ENCODE data around the gene AMDHD2. TPM values are rescaled to one million over a fixed set of nuclear protein-coding genes. Genes with fewer than 3 reads are reported as not detected.

Gene AMDHD2
- total and polyA plus RNA-seq, 2 of the 13 experiments (the other 11 are each of a cell fraction or from before 2014, with no cell fraction given), result 33.5 to 39.1 TPM

DNA sequence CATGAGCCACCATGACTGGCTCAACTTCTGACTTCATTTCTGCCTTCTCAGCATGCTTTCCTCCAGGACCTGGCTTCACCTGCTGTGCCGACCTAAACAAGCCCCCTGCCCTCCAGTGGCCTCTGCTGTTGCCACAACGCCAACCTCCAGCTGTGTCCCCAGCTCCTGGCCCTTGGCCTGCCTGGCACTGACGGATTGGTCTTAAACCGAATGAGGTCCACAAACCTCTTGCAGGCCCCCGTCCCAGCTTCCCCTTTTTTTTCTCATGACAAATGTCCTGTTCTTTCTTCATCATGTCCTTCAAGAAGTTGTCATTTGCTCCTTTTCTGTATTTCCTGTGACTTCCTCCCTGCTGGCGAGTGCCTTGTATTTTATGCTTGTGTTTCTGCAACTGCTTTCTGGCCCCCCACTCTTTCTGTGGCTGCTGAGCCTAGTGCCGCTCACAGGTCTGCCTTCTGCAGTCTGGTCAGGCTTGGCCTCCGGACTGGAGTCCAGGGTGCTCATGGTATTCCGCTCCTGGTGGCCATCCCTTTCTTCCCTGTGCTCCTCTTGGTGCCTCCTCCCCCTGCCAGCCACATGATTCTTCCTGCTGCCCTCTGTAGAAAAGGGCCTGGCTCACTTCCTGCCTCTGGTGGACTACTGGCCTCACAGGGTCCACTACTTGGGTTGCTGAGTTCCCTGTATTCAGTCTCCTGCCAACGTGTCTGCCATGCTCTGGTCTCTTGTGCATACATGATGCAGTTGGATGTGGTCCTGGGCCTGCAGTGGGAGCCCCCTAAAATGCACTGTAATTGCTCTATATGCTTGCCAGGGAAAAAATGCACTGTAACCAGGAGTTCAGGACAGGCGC lies 3.6 kb upstream of the AMDHD2 start (continued):
- TF ChIP-seq, protein P1, sequence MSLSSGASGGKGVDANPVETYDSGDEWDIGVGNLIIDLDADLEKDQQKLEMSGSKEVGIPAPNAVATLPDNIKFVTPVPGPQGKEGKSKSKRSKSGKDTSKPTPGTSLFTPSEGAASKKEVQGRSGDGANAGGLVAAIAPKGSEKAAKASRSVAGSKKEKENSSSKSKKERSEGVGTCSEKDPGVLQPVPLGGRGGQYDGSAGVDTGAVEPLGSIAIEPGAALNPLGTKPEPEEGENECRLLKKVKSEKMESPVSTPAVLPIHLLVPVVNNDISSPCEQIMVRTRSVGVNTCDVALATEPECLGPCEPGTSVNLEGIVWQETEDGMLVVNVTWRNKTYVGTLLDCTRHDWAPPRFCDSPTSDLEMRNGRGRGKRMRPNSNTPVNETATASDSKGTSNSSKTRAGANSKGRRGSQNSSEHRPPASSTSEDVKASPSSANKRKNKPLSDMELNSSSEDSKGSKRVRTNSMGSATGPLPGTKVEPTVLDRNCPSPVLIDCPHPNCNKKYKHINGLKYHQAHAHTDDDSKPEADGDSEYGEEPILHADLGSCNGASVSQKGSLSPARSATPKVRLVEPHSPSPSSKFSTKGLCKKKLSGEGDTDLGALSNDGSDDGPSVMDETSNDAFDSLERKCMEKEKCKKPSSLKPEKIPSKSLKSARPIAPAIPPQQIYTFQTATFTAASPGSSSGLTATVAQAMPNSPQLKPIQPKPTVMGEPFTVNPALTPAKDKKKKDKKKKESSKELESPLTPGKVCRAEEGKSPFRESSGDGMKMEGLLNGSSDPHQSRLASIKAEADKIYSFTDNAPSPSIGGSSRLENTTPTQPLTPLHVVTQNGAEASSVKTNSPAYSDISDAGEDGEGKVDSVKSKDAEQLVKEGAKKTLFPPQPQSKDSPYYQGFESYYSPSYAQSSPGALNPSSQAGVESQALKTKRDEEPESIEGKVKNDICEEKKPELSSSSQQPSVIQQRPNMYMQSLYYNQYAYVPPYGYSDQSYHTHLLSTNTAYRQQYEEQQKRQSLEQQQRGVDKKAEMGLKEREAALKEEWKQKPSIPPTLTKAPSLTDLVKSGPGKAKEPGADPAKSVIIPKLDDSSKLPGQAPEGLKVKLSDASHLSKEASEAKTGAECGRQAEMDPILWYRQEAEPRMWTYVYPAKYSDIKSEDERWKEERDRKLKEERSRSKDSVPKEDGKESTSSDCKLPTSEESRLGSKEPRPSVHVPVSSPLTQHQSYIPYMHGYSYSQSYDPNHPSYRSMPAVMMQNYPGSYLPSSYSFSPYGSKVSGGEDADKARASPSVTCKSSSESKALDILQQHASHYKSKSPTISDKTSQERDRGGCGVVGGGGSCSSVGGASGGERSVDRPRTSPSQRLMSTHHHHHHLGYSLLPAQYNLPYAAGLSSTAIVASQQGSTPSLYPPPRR (CRISPR knock-in tag; IDR thresholded peaks at IDR 0.05; ENCODE audit: borderline replicate concordance), result no peak
- TF ChIP-seq ZNF589 (CRISPR knock-in tag; conservative IDR thresholded peaks at IDR 0.05), result no peak
- TF ChIP-seq, protein P2, sequence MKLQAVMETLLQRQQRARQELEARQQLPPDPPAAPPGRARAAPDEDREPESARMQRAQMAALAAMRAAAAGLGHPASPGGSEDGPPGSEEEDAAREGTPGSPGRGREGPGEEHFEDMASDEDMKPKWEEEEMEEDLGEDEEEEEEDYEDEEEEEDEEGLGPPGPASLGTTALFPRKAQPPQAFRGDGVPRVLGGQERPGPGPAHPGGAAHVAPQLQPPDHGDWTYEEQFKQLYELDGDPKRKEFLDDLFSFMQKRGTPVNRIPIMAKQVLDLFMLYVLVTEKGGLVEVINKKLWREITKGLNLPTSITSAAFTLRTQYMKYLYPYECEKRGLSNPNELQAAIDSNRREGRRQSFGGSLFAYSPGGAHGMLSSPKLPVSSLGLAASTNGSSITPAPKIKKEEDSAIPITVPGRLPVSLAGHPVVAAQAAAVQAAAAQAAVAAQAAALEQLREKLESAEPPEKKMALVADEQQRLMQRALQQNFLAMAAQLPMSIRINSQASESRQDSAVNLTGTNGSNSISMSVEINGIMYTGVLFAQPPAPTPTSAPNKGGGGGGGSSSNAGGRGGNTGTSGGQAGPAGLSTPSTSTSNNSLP (IDR thresholded peaks at IDR 0.05; ENCODE audit: low read depth, low read length), result no peak
- TF ChIP-seq ZBTB21 (CRISPR knock-in tag; IDR thresholded peaks at IDR 0.05), result no peak
- TF ChIP-seq, protein P3, sequence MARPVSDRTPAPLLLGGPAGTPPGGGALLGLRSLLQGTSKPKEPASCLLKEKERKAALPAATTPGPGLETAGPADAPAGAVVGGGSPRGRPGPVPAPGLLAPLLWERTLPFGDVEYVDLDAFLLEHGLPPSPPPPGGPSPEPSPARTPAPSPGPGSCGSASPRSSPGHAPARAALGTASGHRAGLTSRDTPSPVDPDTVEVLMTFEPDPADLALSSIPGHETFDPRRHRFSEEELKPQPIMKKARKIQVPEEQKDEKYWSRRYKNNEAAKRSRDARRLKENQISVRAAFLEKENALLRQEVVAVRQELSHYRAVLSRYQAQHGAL (CRISPR knock-in tag; IDR thresholded peaks at IDR 0.05; ENCODE audit: not compliant biosample characterization), result no peak
- no peak for TF ChIP-seq ETV6 (CRISPR knock-in tag; conservative IDR thresholded peaks at IDR 0.05)
- TF ChIP-seq, protein P4, sequence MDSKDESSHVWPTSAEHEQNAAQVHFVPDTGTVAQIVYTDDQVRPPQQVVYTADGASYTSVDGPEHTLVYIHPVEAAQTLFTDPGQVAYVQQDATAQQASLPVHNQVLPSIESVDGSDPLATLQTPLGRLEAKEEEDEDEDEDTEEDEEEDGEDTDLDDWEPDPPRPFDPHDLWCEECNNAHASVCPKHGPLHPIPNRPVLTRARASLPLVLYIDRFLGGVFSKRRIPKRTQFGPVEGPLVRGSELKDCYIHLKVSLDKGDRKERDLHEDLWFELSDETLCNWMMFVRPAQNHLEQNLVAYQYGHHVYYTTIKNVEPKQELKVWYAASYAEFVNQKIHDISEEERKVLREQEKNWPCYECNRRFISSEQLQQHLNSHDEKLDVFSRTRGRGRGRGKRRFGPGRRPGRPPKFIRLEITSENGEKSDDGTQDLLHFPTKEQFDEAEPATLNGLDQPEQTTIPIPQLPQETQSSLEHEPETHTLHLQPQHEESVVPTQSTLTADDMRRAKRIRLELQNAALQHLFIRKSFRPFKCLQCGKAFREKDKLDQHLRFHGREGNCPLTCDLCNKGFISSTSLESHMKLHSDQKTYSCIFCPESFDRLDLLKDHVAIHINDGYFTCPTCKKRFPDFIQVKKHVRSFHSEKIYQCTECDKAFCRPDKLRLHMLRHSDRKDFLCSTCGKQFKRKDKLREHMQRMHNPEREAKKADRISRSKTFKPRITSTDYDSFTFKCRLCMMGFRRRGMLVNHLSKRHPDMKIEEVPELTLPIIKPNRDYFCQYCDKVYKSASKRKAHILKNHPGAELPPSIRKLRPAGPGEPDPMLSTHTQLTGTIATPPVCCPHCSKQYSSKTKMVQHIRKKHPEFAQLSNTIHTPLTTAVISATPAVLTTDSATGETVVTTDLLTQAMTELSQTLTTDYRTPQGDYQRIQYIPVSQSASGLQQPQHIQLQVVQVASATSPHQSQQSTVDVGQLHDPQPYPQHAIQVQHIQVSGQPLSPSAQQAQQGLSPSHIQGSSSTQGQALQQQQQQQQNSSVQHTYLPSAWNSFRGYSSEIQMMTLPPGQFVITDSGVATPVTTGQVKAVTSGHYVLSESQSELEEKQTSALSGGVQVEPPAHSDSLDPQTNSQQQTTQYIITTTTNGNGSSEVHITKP (CRISPR knock-in tag; IDR thresholded peaks at IDR 0.05; ENCODE audit: low read depth), result peak; percentile 66; the same call in 1 of the 2 replicates
- TF ChIP-seq ZNF510 (CRISPR knock-in tag; IDR thresholded peaks at IDR 0.05; ENCODE audit: low read depth), result no peak
- TF ChIP-seq, protein P5, sequence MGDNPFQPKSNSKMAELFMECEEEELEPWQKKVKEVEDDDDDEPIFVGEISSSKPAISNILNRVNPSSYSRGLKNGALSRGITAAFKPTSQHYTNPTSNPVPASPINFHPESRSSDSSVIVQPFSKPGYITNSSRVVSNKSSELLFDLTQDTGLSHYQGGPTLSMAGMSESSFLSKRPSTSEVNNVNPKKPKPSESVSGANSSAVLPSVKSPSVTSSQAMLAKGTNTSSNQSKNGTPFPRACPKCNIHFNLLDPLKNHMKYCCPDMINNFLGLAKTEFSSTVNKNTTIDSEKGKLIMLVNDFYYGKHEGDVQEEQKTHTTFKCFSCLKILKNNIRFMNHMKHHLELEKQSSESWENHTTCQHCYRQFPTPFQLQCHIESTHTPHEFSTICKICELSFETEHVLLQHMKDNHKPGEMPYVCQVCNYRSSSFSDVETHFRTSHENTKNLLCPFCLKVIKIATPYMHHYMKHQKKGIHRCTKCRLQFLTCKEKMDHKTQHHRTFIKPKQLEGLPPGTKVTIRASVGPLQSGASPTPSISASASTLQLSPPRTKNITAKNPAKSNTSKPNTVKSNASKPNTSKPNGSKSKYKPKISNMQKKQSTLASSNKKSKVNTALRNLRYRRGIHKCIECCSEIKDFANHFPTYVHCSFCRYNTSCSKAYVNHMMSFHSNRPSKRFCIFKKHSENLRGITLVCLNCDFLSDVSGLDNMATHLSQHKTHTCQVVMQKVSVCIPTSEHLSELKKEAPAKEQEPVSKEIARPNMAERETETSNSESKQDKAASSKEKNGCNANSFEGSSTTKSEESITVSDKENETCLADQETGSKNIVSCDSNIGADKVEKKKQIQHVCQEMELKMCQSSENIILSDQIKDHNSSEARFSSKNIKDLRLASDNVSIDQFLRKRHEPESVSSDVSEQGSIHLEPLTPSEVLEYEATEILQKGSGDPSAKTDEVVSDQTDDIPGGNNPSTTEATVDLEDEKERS (CRISPR knock-in tag; IDR thresholded peaks at IDR 0.05), result no peak
- TF ChIP-seq RFX1 (IDR thresholded peaks at IDR 0.05), result no peak
- TF ChIP-seq TGIF2 (CRISPR knock-in tag; IDR thresholded peaks at IDR 0.05), result no peak
- no peak for TF ChIP-seq CAMTA2 (CRISPR knock-in tag; IDR thresholded peaks at IDR 0.05; ENCODE audit: borderline replicate concordance)
- TF ChIP-seq ZNF207 (IDR thresholded peaks at IDR 0.05; ENCODE audit: borderline replicate concordance), result no peak
- no peak for TF ChIP-seq ZNF232 (CRISPR knock-in tag; IDR thresholded peaks at IDR 0.05; ENCODE audit: borderline replicate concordance)
